ENCODE measurements around the gene UBE4A.
"Not testable (repeated sequence)": the region's sequence is repeated elsewhere in the genome, so short reads cannot be mapped to it uniquely, and the experiment has no call there.

The UBE4A gene

DNA sequence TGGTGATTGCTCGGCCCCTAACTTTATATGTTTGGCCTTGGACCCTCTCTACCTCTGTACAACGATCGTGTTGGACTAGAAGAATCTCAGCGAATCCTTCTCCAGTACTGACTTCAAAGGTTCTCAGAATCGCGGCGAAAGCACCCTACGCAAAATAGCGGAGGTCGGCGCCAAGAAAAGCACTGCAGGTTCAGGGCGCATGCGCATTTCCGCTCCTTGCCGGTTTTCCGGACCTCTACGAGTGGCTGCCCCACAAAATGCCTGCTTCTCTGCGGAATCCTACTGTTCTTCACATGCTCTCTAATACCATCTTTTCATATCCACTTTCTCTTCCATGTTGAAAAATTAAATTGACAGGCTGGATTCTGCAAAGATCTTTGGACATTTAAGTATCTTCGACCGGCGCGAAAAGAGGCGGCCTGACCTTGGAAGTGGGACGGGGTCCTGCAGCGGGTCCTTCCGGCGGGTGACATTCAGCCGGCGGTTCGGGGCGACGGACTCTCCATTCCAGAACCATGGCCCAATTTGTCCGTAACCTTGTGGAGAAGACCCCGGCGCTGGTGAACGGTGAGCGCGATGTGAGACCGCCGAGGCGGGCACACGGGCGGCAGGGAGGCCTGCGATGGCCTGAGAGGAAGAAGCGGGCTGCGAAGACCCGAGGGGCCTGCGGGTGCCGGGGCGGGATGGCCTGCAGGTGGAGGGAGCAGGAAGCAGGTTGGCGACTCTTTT, 41.9 kb downstream of the UBE4A start, which contains the start of gene ATP5MG:
TSS of gene ATP5MG (plus strand) at position 456 of the 729 bp plus-strand sequence. CDS start at position 516, 60 bp downstream.
- DNase-seq (ENCODE audit: low spot score), result peak; percentile 94

DNA sequence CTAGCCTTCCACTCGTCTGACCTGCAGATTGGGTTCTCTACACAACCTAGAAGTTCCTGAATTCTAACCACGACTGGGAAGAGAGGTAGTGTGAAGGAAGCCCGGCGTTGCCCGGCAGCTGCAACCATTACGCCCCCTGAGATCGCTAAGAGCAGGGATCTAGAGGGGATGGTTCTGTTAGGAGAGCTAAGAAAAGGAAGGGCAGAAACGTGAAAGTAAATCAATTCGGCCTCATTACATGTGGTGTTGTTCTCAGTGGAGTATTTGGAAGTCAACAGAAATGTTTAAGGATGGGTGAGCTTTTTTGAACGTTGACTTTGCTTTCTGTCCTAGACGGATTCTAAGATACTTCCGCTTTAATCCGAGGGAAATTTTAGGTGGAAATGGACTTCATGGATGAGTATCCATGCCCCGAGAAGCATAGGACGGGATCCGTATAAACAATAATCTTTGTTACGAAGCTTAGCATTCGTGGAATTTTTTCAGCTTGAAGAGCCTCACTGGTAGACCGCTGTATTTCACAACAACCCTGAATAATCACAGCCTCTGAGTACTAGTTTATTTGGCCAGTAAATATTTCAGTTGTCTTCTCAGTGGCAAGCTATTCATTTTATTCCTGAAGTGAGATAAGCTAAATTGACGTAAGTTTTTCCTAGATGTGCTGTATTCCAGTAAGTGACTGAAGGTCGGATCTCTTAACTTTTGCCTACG, 42.6 kb downstream of the UBE4A start:
- peak; percentile 81 for DNase-seq (ENCODE audit: low spot score)

DNA sequence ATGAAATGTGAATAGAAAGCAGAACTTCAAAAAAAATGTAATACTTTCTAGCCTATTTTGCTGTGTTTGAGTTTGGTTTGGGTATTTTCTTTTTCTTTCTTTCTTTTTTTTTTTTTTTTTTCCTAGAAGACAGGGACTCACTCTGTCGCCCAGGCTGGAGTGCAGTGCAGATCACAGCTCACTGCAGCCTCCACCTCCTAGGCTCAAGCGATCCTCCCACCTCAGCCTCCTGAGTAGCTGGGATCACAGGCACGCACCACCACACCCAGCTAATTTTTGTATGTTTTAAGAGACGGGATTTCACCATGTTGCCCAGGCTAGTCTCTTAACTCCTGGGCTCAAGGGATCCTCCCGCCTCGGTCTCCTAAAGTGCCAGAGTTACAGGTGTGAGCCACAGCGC, 43.2 kb downstream of the UBE4A start:
- DNase-seq (ENCODE audit: low spot score), result not testable (repeated sequence)

DNA sequence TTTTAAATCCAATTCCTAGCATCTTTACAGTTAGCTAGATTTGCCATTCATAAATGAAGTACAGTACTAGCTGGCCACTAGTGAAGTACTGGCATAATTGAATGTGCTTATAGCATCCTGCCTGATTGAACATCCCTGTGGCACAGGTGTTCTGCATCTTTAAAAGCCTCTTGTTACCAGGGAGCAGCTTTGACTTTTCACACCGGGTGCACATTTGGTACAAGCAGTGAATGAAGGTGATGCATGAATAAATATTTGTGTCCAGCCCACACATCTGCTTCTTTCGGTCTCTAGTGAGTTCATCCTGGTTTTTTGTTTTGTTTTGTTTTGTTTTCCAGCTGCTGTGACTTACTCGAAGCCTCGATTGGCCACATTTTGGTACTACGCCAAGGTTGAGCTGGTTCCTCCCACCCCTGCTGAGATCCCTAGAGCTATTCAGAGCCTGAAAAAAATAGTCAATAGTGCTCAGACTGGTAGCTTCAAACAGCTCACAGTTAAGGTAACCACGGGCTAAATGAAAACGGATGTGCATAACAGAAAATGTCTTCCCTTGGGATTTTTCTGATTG, 47.3 kb downstream of the UBE4A start:
- DNase-seq (ENCODE audit: low spot score), result peak; percentile 15

DNA sequence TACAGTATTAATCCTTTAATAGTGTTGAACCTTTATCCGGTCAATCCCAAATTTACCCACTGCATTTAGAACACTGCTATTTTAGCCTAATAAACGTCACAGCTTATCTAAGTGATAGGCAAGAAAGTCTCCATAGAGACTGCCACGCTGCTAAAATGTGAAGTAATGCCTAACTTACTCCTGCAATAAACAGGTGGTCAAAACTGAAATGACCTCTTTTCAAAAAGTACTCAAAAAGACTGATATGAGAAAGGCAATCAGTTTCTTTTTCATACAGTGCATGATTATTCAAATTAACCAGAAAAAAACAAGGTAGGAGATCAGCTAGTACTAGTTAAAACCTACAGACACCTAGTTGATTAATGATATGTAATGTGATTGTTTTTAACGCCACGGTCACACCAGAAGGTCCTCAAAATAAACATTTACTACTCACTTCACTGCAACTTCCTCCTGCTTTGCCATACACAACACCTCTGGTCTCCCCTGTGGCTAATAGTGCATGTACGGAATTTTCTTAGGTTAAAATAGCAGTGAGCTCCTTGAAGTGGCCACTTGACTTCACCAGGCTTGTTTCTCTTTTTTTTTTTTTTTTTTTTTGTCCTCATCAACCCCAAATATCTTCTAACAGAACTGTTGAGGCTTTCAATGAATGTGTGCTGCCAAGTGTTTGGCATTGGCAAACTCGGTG, 50.8 kb downstream of the UBE4A start:
- no peak for DNase-seq (ENCODE audit: low spot score)

DNA sequence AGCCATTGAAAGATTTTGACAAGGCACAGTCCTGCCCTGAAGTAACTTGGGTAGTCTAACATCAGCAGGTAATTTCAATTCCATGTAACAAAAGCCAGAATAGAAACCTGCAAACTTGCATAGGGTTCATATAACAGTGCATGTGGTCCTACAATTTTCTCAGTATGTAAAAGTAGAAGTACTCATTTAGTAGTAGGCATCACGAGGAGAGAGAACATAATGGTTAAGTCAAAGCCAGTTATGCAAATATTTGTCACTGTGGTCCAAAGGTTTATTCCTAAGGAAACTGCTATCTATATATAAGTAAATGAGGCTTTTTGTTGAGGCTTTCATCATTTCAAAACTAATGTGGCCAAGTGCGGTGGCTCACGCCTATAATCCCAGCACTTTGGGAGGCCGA, 52.1 kb downstream of the UBE4A start:
- no peak for DNase-seq (ENCODE audit: low spot score)

DNA sequence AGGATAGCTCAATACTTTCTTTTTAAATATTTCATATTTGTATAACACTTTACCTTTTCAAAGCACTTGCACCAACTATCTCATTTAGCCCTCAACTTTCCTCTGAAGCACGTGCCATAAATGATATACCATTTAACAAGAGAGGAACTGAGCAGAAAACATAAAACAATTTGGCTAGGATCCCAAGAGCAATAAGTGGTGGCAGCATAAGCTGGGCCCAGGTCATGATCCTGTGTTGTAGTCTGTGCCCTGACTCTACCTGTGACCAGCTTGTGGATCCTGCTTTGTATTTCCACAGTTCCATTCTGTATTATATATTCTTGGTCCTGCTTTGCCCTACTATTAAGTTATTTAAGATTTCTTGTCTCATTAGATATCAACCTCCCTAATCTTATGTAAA, 53.5 kb downstream of the UBE4A start:
- no peak for DNase-seq (ENCODE audit: low spot score)

DNA sequence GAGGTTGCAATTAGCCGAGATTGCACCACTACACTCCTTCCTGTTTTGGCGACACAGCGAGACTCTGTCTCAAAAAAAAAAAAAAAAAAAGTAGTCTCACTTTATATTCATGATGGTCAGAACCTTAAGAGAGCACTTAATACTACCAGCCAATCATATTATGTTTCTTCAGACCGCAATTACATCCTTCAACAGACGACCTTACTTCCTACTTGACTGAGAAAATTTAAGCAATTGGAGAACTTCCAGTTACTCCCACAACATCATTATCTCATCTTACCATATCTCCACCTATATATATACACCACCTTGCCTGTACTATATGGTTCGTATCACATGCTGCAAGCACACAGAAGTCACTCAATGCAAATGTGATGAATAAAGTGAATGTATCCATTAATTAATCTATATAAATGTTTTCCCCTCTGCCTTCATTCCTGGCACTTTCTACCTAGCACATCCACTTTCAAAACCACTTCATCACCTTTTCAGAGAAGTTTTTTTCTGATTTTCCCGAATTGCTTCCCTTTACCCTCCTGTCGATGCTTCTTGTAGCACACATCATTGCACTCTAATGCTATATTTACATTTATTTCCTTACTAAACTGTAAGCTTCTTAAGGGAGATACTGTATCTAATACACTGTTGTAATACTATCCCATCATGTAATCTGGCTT, 55.8 kb downstream of the UBE4A start:
- DNase-seq (ENCODE audit: low spot score), result no peak

DNA sequence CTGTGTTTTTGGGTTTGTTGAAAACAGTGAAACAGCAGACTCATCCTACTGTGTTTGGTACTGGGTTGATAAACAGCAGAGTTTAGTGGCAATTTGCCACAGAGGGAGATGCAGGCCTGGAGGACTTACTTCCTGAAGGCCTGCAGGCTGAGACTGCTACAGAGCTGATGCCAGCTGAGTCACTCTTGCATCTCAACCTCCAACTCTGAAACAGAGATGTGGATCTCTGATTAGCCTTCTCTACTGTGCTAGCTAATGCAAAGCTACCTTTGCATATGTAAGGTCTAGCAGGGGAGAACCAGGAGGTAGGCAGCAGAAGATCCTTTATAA, 56.3 kb downstream of the UBE4A start:
- DNase-seq (ENCODE audit: low spot score), result peak; percentile 96

DNA sequence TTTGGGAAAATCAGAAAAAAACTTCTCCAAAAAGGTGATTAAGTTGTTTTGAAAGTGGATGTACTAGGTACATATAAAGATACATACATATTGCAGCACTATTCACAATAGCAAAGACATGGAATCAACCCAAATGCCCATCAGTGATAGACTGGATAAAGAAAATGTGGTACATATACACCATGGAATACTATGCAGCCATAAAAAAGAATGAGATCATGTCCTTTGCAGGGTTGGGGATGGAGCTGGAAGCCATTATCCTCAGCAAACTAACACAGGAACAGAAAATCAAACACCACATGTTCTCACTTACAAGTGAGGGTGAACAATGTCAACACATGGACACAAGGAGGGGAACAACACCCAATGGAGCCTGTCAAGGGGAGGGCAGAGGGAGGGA, 57.5 kb downstream of the UBE4A start:
- not testable (repeated sequence) for DNase-seq (ENCODE audit: low spot score)

DNA sequence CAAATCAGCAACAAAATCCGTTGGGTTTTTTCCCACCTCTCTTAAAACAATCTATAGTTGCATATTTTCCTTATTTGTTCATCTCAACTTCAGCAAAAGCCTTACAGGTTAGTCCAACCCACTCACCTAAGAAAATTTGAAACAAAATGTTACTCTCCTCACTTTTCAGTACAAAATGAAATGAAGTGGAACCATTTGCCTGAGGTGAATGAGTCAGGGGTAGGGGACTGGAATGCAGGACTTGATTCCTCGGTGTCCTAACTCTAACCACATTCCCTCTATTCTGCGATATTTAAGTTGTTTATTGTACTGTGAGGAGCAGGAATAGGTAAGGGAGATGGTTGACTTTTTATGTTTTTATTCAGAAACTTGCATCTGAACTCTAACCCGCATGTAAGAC, 58.4 kb downstream of the UBE4A start:
- no peak for DNase-seq (ENCODE audit: low spot score)

DNA sequence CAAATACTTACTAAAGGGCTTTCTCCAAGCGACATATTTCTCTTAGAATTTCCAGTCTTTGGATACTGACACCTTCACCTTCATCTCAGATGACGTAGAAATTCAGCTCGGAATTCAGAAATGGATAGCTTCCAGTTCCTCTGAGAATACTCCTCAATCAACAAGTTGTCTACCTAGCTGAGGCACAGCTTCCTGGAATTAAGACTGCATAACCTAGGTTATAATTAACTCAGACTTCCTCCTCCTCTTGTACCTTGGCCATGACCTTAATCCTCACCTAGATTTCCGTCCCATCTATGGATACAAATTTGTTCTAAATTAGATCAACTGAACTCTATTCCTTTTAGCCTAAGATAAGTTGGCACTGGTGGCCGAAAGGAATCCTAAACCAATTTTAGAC, 59.4 kb downstream of the UBE4A start:
- no peak for DNase-seq (ENCODE audit: low spot score)

DNA sequence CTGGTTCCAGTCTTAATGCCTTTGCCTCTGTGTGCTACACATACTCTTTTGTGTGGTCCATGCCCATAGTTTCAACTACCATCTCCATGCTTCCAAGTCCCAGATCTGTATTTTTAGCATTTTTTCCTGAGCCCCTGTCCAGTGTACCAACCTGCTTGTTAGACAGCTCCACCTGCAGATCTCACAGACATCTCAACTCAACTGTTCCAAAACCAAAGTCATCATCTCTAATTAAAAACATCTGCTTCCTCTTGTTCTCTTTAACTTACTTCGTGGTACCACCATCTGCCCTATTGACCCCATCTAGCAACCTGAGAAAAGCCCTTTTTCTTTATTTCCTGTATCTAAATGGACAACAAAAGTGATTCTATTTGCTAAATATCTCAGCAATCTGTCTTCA, 68.3 kb downstream of the UBE4A start:
- DNase-seq (ENCODE audit: low spot score), result no peak

DNA sequence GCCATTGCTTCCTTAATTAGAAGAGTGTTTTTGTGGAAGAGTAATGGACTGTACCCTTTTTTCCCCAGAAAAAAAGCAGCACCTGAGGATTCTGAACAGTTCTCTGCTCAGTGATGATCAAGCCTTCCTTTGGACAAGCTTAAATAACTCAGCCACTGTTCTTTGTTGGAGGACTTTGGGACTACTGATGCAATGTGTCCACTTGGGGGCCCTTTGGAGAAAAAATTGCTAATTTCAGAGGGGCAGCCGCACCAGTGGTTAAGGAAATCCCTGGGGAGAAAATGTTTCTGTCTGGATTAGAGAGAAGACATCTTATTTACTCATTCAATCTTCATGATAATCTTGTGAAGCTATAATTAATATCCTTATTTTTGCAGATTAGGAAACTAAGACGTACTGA, 71.6 kb downstream of the UBE4A start:
- DNase-seq (ENCODE audit: low spot score), result no peak

DNA sequence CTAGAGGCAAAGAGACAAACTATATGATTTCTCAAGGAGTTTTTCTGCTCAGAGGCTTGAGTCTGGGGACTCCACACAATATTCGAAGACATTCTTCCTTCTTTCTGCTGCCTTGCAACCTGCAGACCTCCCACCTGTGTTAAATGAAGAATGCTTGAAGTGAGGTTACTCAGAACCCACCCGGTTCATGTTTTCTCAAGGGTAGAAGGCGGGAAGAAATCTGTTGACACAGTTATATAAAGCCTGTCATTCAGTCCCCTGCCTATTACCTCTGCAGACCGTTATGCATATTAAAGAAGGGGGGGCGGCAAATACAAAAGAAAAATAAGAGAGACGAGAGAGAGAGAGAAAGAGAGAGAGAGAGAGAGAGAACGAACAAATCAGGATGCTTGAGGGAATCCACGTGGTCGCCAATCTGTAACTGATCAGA, 74.7 kb downstream of the UBE4A start:
- DNase-seq (ENCODE audit: low spot score), result no peak

DNA sequence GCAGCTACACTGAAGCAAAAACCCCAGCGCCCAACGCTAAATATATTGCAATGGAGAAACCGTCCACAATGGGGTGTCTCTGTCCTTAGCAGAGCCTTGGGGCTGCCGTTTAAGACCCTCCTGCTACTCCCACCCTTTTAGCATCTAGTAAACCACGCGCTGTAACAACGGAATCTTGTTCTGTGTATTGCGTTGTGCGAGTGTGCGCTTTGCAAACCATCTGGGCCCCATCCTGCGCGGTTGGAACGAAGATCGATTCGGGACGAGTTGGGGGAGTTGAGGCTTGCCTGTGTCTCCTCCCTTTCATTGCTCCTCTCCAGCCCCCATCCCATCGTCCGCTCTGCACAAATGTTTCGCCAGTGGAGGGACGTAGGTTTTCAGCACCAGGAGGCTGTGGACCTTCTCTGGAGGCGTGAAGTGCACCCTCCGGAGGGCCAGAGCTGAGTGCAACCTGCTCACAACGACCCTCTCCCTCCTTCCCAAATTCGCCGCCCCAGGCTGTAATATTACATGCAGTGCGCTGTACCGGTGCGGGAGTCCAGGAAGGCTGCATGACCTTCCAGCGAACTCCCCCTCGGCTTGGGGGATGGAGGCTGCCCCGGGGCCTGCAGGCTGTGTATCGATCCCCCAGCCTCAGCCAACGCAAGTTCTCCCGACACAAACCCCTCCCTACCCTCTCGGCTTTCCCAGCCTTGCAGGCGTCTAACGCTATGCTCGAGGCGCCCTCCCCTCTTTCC, 75.3 kb downstream of the UBE4A start:
- no peak for DNase-seq (ENCODE audit: low spot score)

DNA sequence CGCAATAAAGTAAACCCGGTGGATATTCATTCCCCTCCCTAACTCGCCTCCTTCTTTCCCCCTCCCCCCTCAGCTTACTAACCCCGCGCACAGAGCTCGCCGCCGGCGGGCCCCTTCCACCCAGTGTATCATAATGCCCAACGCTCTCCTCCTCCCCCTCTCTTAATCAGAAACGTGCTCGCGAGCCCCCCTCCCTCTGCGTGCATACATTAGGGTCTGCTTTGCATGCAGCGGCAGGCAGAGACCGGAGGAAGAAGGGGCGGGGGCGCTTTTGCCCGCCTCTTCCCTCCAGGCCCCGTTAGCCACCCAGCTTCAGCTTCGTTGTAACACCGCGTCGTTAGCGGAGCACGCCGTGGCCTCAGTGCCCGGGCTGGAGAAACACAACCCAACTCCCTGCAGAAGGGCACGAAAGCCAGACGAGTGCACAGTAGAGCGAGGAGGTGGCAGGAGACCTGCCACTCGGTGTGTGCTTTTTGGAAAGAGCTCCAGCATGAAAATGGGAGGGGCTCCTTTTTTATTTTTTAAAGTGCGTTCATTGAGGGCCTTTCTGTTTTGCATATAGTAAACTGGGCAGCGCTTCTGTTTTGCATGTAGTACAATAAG, 76.0 kb downstream of the UBE4A start:
- no peak for DNase-seq (ENCODE audit: low spot score)

DNA sequence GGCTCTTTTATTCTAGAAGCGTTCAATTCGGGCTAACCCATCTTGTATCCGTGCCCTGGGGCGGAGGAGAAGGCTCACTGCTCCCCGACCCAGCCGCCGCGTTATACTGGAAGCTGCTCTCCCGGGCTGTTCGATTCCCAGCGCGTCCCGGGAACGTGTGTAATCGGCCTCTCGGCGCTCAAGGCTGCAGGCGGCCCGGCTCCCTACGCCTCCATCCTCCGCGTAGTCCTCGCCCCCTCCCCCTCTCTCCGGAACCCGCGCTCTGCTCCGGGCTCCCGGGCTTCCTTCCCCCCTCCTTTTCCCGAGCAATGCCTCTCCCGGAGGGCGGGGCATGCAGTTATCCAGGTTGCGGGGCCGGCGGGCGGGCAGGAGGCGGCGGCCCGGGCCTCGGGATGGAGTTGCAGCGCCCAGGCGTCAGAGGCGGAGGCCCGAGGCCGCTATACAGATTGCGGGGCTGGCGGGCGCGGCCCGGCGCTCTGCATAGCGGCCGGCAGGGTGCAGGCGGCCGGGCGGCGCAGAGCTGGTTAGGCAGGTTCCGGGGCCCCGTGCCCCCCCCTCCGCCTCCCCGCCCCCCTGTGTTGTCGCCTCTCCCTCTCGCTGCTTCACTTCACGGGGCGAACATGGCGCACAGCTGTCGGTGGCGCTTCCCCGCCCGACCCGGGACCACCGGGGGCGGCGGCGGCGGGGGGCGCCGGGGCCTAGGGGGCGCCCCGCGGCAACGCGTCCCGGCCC, 76.7 kb downstream of the UBE4A start, which contains the start of gene KMT2A:
TSS of gene KMT2A (plus strand) at position 600 of the 732 bp plus-strand sequence. CDS start at position 621, 21 bp downstream.
- DNase-seq (ENCODE audit: low spot score), result peak; percentile 97

DNA sequence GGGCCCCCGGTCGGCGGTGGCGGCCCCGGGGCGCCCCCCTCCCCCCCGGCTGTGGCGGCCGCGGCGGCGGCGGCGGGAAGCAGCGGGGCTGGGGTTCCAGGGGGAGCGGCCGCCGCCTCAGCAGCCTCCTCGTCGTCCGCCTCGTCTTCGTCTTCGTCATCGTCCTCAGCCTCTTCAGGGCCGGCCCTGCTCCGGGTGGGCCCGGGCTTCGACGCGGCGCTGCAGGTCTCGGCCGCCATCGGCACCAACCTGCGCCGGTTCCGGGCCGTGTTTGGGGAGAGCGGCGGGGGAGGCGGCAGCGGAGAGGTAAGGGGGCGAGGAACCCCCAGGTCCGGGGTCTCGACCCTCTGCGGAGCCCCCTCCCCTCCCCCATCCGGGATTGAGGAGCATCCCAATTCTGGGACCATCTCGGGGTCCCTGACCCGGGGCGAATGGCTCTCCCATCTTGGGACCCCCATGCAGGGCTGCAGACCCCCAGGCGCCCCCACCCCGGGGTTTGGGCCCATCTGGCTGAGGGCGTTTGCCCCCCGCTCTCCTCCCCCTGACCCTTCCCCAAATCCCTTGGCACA, 77.3 kb downstream of the UBE4A start:
- DNase-seq (ENCODE audit: low spot score), result no peak
